Common myeloid progenitor, CD34-positive (primary cell): ENCODE measurements around the gene CTSD.

ENCODE experiments used
- CTCF ChIA-PET: fragments of 350-600 bp; sonication (Branson Sonifier 250); formaldehyde crosslinking; loops from one replicate; lab custom pipeline; 2021; ENCODE audit warnings: antibody characterized with exemption; lab: Charles Lee
- POLR2A ChIA-PET: fragments of 350-600 bp; sonication (Branson Sonifier 250); formaldehyde crosslinking; loops from one replicate; lab custom pipeline; 2021; ENCODE audit warnings: antibody characterized with exemption; lab: Charles Lee
- DNase-seq, 3 donors: peaks; one replicate each; pipeline versions ENCODE4 v3.0.0 to v3.0.0-alpha.2; 2013
- H3K27ac ChIP-seq, 2 experiments: 1 replicate in 1 of 2; 2 replicates in 1 of 2; pipeline ENCODE4 v1.7.0; 2013; ENCODE audit warnings: inconsistent platforms in 2 of 2, low read length in 2 of 2, mild to moderate bottlenecking in 2 of 2, low read depth in 1 of 2, moderate library complexity in 1 of 2; ENCODE audit not compliant: severe bottlenecking in 2 of 2, insufficient read depth in 1 of 2, poor library complexity in 1 of 2
- H3K27me3 ChIP-seq, 5 experiments: replicated peaks in 2 of 5; 1 replicate in 3 of 5; 2 replicates in 2 of 5; pipeline versions ENCODE4 v1.6.1 to v1.7.0; 2013; ENCODE audit warnings: low read length in 4 of 5, mild to moderate bottlenecking in 2 of 5, moderate library complexity in 2 of 5, inconsistent platforms in 1 of 5; ENCODE audit not compliant: insufficient read depth in 5 of 5, control insufficient read depth in 4 of 5
- H3K36me3 ChIP-seq, 4 experiments: 1 replicate in 2 of 4; 2 replicates in 2 of 4; pipeline versions ENCODE4 v1.6.1 to v1.7.0; 2013; ENCODE audit warnings: low read length in 3 of 4, control low read depth in 1 of 4, mild to moderate bottlenecking in 1 of 4; ENCODE audit not compliant: control insufficient read depth in 4 of 4, insufficient read depth in 4 of 4
- H3K4me1 ChIP-seq, 4 experiments: 1 replicate in 3 of 4; 2 replicates in 1 of 4; pipeline versions ENCODE4 v1.6.1 to v1.7.1; 2013; ENCODE audit warnings: low read length in 3 of 4, mild to moderate bottlenecking in 3 of 4, control low read depth in 1 of 4, inconsistent platforms in 1 of 4, moderate library complexity in 1 of 4; ENCODE audit not compliant: control insufficient read depth in 4 of 4, insufficient read depth in 4 of 4; ENCODE audit errors: control extremely low read depth in 1 of 4
- H3K4me3 ChIP-seq, 7 experiments: 1 replicate in 4 of 7; 2 replicates in 3 of 7; pipeline versions ENCODE4 v1.5.1 to v1.7.0; 2013; ENCODE audit warnings: mild to moderate bottlenecking in 7 of 7, low read length in 6 of 7, moderate library complexity in 6 of 7, inconsistent platforms in 2 of 7, low read depth in 2 of 7, control low read depth in 1 of 7; ENCODE audit not compliant: insufficient read depth in 4 of 7, control insufficient read depth in 1 of 7; ENCODE audit errors: extremely low read depth in 1 of 7
- H3K9me3 ChIP-seq, 5 experiments: 1 replicate in 4 of 5; 2 replicates in 1 of 5; pipeline versions ENCODE4 v1.6.1 to v1.7.1; 2013; ENCODE audit warnings: low read length in 4 of 5, mild to moderate bottlenecking in 2 of 5, inconsistent platforms in 1 of 5, low read depth in 1 of 5, moderate library complexity in 1 of 5; ENCODE audit not compliant: control insufficient read depth in 4 of 5, insufficient read depth in 2 of 5; ENCODE audit errors: control extremely low read depth in 1 of 5
- WGBS: methylation state at CpG from one replicate; pipeline ENCODE4 v1.1.5; 2013; ENCODE audit not compliant: insufficient coverage; 5-methylcytosine and 5-hydroxymethylcytosine counted together

The CTSD gene

GRCh38 chr11:1759851-1760220 is 3.9 kb downstream of the CTSD start:
- Histone ChIP-seq H3K36me3 (peaks cover 0 to 56% (median 13%) of the 10 kb centered on the region in 4 experiments), H3K9me3 (no peaks in the 10 kb centered on the region), H3K27me3 (no peaks in the 10 kb centered on the region), H3K27ac (peak overlapping the region in 1 of 2 experiments; percentile 75), H3K4me3 (peak overlapping the region in 2 of 7 experiments; percentile 44 to 45), H3K4me1 (peaks cover 2 to 95% (median 92%) of the 10 kb centered on the region in 4 experiments)
- no peak for DNase-seq
- CTCF ChIA-PET, result no interaction called here
- POLR2A ChIA-PET, result no interaction called here
- 25% methylated on average over 5 of the region's 5 CpGs for WGBS

GRCh38 chr11:1759151-1759850 is 4.4 kb downstream of the CTSD start:
- ChIA-PET CTCF (interaction anchor here (1.7 kb wide), 1 partner anchor 23 kb away, joined by 8 read pairs; no protein-coding TSS in a partner anchor), POLR2A (no interaction called here)
- no peak for DNase-seq
- whole genome bisulfite sequencing, result 84% methylated on average over 19 of the region's 23 CpGs
- H3K27ac ChIP-seq, result peak overlapping the region in 1 of 2 experiments; percentile 49
- H3K36me3 ChIP-seq, result peaks cover 0 to 61% (median 17%) of the 10 kb centered on the region in 4 experiments
- H3K9me3 ChIP-seq, result no peaks in the 10 kb centered on the region
- peak overlapping the region in 1 of 7 experiments; percentile 49 for H3K4me3 ChIP-seq
- no peaks in the 10 kb centered on the region for H3K27me3 ChIP-seq
- peaks cover 2 to 93% (median 90%) of the 10 kb centered on the region in 4 experiments for H3K4me1 ChIP-seq

- ChIA-PET POLR2A (interaction anchor here (0.7 to 1.3 kb wide), 4 partner anchors 9 to 24 kb away, joined by 3 read pairs; no protein-coding TSS in a partner anchor), CTCF (interaction anchor here (1.1 to 1.8 kb wide), 3 partner anchors 22 to 65 kb away, joined by 3 to 8 read pairs (median 7); no protein-coding TSS in a partner anchor)
- Histone ChIP-seq H3K36me3 (peaks cover 0 to 65% (median 19%) of the 10 kb centered on the region in 4 experiments), H3K4me1 (peaks cover 2 to 95% (median 90%) of the 10 kb centered on the region in 4 experiments), H3K27me3 (no peaks in the 10 kb centered on the region), H3K9me3 (no peaks in the 10 kb centered on the region), H3K4me3 (peak overlapping the region in 4 of 7 experiments; percentile 35 to 56 (median 48)), H3K27ac (peak overlapping the region in 1 of 2 experiments; percentile 49)
- WGBS, result 65% methylated on average over 21 of the region's 21 CpGs
- no peak for DNase-seq
Observed at GRCh38 chr11:1758611-1759150, 5.0 kb downstream of the CTSD start.

GRCh38 chr11:1757861-1758610 is 5.7 kb downstream of the CTSD start:
- H3K27ac ChIP-seq, result peak overlapping the region in 1 of 2 experiments; percentile 49
- CTCF ChIA-PET, result interaction anchor here (0.9 to 1.8 kb wide), 7 partner anchors 15 to 74 kb away, joined by 3 to 8 read pairs (median 3); no protein-coding TSS in a partner anchor
- H3K27me3 ChIP-seq, result no peaks in the 10 kb centered on the region
- peaks cover 2 to 95% (median 94%) of the 10 kb centered on the region in 4 experiments for H3K4me1 ChIP-seq
- POLR2A ChIA-PET, result interaction anchor here (0.7 to 1.3 kb wide), 5 partner anchors 8 to 51 kb away, joined by 3 to 4 read pairs (median 3); no protein-coding TSS in a partner anchor
- peaks cover 0 to 72% (median 22%) of the 10 kb centered on the region in 4 experiments for H3K36me3 ChIP-seq
- peak overlapping the region in 5 of 7 experiments; percentile 15 to 56 (median 46) for H3K4me3 ChIP-seq
- no peaks in the 10 kb centered on the region for H3K9me3 ChIP-seq
- peak; percentile 38 to 78 (median 77) for DNase-seq
- under 1% methylated on average over 13 of the region's 17 CpGs for WGBS

GRCh38 chr11:1756791-1757771 is 6.6 kb downstream of the CTSD start:
- CTCF ChIA-PET, result interaction anchor here (0.9 to 1.8 kb wide), 7 partner anchors 10 to 75 kb away, joined by 3 to 8 read pairs (median 3); no protein-coding TSS in a partner anchor

More at GRCh38 chr11:1756791-1757771, 6.6 kb downstream of the CTSD start:
- H3K27me3 ChIP-seq, result no peaks in the 10 kb centered on the region
- no peak for DNase-seq
- H3K27ac ChIP-seq, result no peak overlapping the region
- peaks cover 0 to 81% (median 22%) of the 10 kb centered on the region in 4 experiments for H3K36me3 ChIP-seq
- peaks cover 2 to 95% (median 94%) of the 10 kb centered on the region in 4 experiments for H3K4me1 ChIP-seq
- POLR2A ChIA-PET, result interaction anchor here (1.1 to 1.3 kb wide), 3 partner anchors 16 to 51 kb away, joined by 3 to 4 read pairs (median 3); no protein-coding TSS in a partner anchor
- H3K4me3 ChIP-seq, result peak overlapping the region in 4 of 7 experiments; percentile 13 to 49 (median 40)
- 85% methylated on average over 28 of the region's 41 CpGs for WGBS
- H3K9me3 ChIP-seq, result no peaks in the 10 kb centered on the region
